ENCODE data around the gene PRDM11.
A peak's percentile ranks its signal among the peaks of the same experiment; 100 is the strongest.
"Not testable (repeated sequence)": the region's sequence is repeated elsewhere in the genome, so short reads cannot be mapped to it uniquely, and the experiment has no call there.

PRDM11 gene

DNA sequence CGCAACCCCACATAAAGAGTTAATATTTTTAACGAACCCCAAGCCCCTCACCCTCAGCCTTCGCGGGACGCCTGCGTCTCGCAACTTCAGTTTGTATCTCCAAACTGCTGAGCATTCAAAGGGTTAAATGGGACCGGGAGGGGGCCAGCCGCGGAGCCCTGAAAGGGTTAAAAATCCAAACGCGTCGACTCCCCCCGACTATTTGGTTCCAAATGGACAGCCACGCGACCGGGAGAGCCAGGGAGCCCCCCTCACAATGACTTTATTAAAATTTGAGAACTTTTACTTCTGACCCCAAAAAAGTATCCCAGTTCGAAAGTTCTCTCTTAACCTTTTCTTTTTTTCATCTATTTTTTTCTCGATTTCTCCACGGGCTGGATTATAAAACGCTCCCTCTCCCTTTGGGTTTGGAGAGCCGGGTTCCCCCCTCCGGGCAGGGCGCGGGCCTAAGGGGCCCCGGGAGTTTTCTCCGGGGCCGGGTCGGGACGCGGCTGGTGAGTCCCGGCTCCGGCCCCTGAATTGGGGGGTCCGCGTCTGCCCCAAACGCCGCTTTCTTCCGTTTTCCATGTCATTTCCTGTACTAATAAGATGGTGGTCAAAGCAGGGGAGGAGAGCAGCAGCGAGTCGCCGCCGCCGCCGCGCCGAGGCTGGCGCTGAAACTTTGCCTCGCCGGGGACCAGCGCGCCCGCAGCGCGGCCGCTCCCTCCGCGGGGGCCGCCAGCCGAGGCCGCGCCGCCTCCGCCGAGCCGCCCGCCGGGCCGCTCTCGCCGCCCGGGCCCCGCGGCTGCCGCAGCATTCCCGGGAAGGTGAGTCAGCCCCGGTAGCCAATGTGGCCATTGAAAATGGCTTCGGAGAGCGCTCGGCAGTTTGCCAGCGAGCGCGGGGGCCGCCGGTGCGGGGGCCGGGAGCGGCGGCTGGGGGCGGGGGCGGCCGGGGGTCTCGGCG lies at the start of gene PRDM11:
PRDM11 (plus strand) TSS at position 568 of the 945 bp plus-strand sequence. CDS start 35,128 bp downstream, outside the sequence.
- peak; percentile 56 for DNase-seq (ENCODE audit: low read depth)

DNA sequence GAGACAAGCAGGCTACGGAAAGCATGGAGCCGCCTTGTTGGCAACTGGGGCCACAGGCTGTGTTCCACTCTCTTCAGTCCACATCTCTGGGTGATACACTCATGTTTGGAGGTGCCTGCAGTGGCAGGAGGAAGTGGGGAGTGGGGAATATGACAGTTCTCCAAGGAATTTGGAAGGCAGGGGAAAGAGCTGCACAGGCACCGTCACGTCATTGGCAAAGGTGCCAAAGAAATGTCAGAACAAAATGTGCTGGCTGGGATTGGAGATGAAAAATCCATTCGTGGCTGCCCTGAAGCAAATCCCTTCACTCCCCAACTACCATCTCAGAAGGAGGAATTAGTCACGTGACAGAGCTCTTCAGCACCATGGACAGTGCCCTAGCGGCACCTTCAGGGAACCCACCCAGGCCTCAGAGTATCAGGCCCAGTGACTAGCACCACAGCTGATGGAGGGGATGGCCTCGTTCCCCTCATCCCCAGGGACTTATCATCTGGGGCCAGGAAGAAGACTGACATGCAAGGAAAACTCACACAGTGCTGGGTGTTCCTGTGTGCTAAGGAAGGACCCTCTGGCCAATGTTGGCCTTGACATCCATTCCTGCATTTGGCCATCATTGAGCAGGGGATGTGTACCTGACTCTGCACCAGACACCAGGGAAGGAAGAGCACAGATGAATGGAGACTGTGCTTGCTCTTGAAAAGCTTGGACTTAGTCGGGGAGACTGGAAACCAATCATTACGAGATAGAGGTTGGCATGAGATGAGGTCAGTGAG lies 48.5 kb upstream of the PRDM11 start:
- no peak for DNase-seq (ENCODE audit: low read depth)

DNA sequence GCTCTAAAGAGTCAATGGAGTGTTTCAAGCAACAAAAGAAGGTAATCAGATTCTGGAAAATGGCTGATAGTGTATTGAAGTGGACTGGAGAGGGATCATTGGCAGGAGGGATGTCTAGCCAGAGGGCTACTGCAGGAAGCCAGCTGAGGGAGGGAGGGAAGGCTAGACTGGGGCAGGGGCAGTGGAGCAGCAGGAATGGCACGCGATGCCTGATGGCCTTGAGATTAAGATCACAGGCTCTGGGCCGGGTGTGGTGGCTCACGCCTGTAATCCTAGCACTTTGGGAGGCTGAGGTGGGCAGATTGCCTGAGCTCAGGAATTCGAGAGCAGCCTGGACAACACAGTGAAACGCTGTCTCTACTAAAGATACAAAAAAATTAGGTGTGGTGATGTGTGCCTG lies 47.5 kb upstream of the PRDM11 start:
- DNase-seq (ENCODE audit: low read depth) = no peak

DNA sequence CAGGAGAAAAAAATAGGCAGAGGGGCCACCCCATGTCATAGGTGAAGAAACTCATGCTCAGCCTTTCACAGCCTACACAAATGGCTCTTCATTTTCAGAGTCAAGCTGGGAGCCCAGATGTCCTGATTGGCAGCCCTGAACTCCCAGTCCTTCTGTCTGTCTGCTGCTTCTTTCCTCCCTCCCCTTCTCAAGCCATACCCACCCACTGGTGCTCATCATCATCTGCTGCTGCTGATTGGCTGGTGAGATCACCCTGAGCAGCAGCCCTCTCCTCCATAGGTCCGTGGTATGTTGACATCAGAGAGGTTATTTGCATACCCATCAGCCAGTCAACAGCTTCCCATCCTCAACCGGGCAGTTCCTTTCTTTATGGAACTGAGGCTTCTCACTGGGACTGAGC lies 46.1 kb upstream of the PRDM11 start:
- no peak for DNase-seq (ENCODE audit: low read depth)

DNA sequence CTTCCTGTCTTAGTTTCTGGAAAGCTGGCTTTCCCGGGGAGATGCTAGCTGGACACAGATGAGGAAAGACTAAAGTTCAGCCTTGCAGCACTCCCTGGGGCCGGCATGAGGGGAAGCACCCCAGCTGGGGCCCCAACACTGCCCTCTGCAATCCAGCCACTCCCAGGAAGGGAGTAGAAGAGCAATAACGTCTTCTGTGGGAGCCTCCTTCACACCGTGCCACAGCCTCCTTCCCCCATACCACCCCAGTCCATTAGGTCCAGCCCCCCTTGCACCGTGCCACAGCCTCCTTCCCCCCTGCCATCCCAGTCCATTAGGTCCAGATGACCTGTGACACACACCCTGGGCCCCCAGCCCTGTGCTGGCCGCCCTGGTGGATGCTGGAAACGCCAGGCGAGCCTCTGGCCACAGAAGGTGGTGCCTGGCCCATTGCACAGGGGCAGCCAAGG lies 44.1 kb upstream of the PRDM11 start:
- DNase-seq (ENCODE audit: low read depth) = no peak

DNA sequence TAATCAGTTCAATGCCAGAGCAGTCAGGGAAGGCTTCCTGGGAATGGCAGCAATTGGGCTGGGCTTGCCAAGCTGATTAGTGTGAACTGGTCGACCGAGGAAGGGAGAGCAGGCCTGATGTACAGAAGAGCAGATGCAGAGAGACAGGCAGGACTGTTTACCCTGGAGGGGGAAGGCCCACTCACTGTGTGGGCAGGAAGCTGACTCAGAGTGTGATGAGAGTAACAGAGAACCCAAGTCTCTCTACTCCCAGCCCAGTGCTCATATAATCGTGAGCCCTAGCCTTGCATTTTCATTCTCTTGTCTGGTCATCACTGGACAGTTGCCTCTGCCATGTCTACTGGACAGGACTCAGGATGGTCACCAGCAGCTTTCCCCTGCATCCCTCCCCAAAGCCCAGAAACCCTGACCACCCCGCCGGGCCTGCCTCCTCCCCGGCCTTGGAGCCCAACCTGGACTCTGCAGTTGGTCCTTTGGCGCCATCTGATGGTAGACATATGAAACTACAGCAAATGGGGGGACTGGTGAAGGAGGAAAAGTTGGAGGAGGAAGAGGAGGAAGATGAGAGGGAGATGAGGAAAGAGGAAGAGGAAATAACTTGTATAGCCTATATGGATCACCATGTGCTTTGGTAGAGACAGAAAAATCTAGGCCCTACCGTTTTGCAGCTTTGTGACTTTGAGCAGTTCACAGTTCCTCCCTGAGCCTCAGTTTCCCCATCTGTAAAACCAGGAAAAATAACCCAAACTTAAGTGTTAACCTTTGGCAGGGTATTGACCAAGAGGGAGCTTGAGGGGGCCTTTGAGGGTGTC lies 43.4 kb upstream of the PRDM11 start:
- DNase-seq (ENCODE audit: low read depth) = peak; percentile 67

DNA sequence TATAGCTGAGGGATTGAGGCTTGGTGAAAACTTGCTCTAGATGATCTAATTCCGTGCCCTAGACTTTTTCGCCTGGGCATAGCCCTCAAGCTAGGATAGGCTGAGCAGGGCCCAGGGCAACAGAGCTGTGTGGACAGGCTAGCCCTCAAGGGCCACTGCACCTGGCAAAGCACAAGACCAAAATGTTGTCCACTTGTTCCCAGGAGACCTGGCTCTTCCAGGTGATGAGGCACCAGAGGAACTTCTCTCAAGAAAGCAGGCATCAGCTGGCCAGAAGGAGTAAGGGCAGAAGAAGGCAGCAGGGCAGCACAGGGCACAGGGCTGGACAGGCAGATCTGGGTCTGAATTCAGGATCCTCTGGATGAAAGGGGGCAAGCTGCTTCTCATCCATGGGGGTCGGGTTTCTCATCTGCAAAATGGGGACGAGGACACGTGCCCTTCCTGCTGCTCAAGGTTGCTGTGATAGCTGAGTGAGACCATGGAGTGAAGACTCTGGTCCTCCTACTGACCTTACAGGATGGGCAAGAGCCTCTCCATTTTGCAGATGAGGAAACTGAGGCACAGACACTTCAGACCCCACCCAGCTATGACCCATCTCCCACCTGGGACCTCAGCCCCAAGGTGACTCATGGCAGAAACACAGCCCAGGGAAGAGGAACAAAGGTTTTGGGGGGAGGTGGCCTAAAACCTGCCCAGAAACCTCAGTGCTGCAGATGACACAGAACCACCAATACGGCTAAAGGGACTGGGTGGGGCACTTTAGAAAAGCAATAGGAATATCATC lies 42.2 kb upstream of the PRDM11 start:
- no peak for DNase-seq (ENCODE audit: low read depth)

DNA sequence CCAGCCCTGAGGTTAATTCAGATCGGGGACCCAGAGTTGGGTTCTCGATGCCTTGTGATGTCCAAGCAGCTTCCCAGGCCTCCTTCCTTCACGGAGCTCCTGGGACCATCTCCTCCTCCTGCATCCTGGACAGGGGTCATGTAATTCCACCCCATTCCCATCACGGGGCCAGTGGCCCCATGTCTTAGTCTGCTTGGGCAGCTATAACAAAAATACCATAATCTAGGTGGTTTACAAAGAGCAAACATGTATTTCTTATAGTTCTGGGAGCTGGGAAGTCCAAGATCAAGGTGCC lies 41.7 kb upstream of the PRDM11 start:
- no peak for DNase-seq (ENCODE audit: low read depth)

DNA sequence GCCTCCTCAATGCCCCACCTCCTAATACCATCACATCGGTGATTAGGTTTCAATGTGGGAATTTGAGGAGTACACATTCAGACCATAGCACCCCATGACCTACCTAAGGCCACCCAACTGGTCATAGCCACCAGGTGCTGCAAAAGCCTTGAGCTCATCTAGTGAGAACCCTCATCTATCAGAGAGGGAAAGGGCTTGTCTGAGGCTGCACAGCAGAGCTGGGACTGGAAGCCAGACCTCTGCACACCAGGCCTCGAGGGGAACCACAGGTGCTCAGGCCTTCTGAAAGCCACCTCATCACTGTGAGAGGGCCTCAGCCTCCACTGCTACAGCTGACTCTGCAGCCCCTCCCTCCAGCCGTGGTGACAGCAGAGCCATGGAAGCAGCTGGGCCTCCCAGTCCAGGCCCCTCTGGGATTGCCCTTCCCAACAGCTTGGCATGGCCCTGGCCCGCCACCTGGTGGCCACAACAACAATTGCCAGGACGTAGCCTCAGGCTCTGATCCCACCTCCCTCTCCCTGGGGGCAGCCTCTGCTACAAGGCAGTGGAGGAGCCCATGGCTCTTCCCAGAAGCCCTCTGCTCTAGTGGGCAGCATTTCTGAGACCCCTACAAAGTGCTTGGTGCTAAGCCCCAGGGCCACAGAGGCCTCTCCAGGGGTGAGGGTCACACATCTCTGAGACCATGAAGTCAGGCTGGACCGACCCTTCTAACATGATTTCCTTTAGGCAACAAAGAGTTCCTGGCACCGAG lies 41.0 kb upstream of the PRDM11 start:
- peak; percentile 40 for DNase-seq (ENCODE audit: low read depth)

DNA sequence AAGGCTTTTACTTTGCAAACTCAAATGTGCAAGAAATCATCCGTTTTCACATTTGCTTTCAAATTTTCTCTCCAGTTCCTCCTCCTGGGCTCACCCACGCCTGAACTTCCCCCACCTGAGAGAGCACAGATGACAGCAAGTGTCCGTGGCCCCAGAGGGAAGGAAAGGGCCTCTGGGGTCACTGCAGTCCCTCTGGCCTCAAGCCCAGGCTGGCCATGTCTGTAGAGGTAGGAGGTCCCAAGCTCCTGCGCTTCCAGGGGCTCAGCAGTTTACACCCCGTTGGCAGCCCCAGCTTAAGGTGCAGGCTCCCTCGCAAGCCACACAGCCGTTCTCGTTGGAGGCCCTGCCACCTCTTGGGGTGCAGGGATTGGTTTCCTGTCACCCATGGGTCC lies 40.5 kb upstream of the PRDM11 start:
- no peak for DNase-seq (ENCODE audit: low read depth)

DNA sequence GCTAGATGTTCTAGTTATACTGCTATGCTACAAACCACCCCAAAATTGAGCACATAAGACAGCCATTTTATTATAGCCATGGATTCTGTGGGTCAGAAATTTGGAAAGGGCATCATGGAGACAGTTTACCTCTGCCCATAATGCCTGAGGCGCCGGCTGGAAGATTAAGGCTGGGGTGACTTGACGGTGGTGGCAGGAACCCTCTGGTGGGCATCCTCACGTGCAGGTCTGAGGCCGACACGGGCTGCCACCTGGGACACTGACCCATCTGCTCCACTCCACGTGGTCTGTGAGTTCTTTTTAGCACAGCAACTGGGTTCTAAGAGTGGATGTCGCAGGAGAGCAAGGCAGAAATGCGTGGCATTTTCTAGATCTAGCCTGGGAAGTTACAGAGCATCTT lies 40.0 kb upstream of the PRDM11 start:
- no peak for DNase-seq (ENCODE audit: low read depth)

DNA sequence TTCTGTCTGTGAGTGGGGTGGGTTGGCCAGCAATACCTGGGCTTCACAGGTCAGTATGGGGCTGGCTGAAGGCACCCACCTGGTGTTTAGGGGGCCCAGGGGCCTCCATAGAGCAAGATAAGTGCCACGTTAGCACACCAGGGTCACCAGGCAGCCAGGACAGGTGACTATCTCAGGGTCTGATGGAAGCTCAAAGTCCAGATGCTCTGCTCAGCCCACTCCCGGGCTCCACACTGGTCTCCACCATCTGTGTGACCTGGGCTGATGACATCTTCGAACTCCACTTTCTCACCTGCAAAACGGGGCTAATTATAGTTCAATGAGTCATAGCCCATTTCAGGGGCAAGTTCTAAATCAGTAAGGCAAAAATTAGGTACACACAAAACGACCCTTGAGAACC lies 39.4 kb upstream of the PRDM11 start:
- no peak for DNase-seq (ENCODE audit: low read depth)

DNA sequence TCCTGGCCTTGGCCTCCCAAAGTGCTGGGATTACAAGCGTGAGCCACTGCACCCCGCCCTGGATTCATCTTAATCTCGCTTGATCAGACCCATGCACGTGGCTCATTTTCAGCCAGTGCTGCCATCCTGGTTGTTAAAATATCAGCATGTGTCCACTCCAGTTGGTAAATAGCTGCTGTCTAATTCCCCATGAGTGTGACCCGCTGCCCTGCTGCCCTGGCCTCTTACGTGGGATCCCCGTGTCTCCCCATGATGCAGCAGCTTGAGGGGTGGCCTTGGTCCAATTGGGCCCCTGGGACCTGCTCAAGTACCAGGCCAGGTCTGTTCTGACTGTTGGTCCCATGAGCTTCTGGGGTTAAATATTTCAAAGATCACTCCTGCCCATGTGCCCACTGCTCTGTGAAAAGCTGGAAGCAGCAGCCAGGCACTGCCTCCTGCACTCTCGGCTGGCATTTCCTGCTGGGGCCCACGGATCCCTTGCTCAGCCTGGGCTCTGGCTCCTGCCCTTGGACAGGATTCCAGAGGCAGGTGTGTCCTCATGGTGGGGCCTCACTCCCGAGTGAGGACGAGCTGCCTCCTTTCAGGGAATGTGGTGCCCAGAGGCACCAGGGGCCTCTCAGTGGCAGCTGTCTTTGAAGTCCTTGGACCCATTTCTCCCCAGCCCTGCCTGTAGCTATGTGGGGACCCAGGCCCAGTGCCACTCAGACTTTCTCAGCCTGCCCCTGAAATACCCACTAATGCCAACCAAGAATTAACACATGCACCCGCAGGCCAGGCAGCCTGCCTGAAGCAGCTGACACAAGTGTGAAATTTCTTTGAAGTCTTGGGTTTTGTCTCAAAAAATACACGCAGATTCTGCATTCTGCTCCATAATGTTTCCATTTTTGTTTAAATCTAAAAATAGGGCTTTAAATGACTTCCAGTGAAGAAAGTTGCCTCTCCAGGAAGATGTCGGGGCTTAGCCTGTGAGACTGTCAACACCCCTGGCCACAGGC lies 38.1 kb upstream of the PRDM11 start:
- no peak for DNase-seq (ENCODE audit: low read depth)

DNA sequence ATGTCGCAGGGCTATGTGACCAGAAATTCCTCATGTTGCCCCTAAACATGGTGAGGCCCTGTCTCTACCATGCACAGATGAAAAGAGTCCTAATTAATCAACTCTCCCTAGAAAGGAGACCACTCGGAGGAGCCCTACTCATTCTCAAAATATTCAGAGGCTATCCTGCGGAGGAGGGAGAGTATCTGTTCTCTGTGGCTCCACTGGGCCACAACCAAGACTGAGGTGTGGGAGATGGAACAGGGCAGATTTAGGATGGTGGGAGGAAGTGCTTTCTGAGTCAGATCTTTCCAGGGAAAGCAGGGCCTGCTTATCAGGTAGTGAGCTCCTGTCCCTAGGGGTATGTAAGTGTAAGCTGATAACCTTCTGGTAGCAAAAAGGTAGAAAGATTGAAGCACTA lies 37.0 kb upstream of the PRDM11 start:
- DNase-seq (ENCODE audit: low read depth) = no peak

DNA sequence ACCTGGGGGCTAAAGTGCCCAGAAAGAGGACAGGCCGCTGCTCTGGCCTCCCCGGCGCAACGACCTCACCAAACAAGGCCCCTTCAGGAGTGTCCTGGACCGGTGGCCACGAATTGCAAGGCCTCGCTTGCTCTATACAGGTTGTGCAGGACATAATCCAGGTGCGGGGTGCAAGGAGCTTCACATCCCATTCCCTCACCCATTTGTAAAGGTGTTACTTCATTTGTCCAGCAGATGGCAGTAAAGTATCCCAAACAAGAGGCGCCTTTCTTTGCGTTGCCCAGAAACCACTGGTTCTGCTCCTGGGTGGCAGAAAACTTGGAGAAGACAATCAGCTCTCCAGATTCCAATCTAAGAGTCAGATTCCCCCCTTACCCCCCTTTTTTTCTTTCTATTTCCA lies 35.9 kb upstream of the PRDM11 start:
- peak; percentile 24 for DNase-seq (ENCODE audit: low read depth)

DNA sequence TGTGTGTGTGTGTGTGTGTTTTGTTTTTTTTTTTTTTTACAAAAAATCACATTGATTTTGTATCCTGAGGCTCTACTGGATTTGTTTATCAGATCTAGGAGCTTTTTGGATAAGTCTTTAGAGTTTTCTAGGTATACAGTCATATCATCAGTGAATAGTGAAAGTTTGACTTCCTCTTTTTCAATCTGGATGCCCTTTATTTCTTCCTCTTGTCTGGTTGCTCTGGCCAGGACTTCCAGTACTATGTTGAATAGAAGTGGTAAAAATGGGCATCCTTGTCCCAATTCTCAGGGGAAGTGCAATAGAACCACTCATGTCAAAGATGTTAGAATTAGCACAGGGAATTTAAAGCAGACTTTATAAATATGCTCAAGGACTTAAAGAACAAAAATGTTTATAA lies 32.6 kb upstream of the PRDM11 start:
- no peak for DNase-seq (ENCODE audit: low read depth)

DNA sequence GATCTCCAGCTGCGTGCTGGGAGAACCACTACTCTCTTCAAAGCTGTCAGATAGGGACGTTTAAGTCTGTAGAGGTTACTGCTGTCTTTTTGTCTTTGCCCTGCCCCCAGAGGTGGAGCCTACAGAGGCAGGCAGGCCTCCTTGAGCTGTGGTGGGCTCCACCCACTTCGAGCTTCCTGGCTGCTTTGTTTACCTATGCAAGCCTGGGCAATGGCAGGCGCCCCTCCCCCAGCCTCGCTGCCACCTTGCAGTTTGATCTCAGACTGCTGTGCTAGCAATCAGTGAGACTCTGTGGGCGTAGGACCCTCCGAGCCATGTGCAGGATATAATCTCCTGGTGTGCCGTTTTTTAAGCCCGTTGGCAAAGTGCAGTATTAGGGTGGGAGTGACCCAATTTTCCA lies 18.6 kb upstream of the PRDM11 start:
- not testable (repeated sequence) for DNase-seq (ENCODE audit: low read depth)

DNA sequence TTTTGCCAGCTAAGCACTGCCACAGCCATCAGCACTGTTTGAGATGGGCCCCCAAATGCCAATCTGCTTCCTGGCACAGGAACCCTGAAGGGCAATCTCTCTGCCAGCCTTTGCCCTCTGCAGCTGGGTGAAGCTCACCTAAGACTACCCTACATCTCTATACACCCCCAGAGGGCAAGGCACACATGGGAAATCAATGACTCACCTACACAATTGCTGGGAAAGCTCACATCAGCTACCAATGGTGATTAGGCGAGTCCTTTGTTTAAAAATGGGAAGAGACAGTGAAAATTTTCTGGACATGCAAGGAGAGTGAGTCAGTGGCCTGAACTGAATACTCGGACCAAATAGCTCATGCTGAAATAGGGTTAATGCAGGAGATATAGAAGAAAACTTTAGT lies 12.6 kb upstream of the PRDM11 start:
- no peak for DNase-seq (ENCODE audit: low read depth)

DNA sequence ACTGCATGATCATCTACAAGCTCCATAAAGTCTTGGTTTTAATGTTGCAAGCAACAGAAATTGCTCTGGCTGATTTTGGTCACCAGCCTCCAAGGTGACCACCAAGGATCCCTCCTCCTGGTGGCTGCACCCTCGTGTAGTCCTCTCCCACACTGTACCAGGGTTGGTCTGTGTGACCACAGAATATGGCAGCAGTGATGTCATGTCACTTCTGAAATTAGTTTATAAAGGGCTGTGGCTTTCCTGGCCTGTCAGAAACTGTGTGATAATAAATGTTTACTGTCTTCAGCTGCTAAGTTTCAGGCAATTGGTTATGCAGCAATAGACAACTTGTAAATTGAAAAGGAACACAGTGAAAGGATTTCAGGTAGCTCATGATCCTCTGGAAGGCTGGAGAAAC lies 5.3 kb upstream of the PRDM11 start:
- DNase-seq (ENCODE audit: low read depth) = no peak

DNA sequence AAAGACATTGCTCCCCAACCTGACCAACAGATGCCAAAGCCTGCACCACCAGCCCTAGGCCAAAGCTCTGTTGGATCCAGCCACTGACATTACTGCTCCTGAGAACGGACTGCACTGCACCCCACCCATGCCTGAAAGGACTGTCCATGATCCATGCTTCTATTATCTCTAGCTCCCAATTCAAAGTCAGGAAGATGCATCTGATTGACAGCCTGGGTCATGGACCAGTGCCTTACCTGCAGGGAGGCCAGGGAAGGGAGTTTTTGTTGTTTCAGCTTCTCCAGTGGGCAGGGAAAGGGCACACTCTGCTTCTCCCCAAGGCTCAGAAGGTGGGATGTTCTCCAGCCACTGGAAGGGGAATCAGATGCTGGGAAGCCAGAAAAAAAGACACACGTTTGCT lies 4.8 kb upstream of the PRDM11 start:
- DNase-seq (ENCODE audit: low read depth) = no peak
